GM12872 (cell line): ENCODE data around the gene FAM124B.

ENCODE experiments used
- CTCF ChIP-seq: IDR thresholded peaks from 3 replicates; pipeline ENCODE4 v1.5.1; 2011; ENCODE audit warnings: low read depth, mild to moderate bottlenecking, low read length, moderate library complexity; ENCODE audit not compliant: insufficient read depth

The FAM124B gene

GRCh38 chr2:224440988-224441387 lies 39.1 kb upstream of the FAM124B start:
- TF ChIP-seq CTCF, result no peak

DNA sequence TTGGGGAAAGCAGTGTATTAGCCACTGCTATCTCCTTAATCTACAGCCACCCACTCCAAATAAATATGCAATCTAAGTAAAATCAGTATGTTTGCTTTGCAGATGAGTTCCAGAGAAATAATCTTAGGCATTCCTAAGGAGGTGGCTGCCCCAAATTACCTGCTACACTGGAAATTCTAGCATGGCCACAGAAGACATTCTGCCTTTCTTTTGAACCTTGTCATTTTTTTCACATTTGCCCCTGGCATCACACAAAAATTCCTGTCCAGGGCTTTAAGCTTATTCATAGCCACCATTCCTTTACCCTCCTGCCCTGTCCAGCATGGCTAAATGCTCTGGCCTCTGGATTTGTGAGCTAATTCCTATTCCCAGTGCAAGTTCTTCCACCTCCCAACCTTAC lies 36.8 kb upstream of the FAM124B start:
- TF ChIP-seq CTCF, result no peak

GRCh38 chr2:224436634-224437033 lies 34.7 kb upstream of the FAM124B start:
- no peak for TF ChIP-seq CTCF

DNA sequence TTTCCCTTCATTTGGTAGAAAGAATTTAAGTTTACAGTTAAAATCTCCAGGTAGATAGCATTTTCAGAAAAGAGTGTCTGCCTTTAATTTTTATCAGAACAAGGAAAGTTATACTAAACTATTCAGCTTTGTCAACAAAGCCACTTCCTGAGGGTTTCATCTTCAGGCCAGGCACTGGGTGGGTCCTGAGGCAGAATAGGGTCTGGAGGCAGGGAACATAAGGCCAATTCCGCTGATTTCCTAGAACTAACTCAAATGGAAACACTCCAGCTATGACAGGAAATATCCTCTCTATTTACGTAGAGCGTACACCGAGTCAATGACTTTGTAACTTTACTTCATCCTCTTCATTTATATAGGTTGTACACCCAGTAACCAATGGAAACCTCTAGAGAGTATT lies 32.7 kb upstream of the FAM124B start:
- TF ChIP-seq CTCF, result no peak

GRCh38 chr2:224433442-224433841 lies 31.5 kb upstream of the FAM124B start:
- no peak for TF ChIP-seq CTCF

GRCh38 chr2:224432003-224432579 lies 30.2 kb upstream of the FAM124B start:
- TF ChIP-seq CTCF, result no peak

- no peak for TF ChIP-seq CTCF
These were observed 27.5 kb upstream of the FAM124B start for GRCh38 chr2:224429441-224429810.
